A204.1 (cell line): ENCODE measurements around the gene IL4I1.

Experiments used
- FAIRE-seq: peaks from 2 replicates; lab custom pipeline; 2012; peaks lifted over from hg19 to GRCh38; lab: Jason Lieb, UNC

Gene IL4I1

DNA sequence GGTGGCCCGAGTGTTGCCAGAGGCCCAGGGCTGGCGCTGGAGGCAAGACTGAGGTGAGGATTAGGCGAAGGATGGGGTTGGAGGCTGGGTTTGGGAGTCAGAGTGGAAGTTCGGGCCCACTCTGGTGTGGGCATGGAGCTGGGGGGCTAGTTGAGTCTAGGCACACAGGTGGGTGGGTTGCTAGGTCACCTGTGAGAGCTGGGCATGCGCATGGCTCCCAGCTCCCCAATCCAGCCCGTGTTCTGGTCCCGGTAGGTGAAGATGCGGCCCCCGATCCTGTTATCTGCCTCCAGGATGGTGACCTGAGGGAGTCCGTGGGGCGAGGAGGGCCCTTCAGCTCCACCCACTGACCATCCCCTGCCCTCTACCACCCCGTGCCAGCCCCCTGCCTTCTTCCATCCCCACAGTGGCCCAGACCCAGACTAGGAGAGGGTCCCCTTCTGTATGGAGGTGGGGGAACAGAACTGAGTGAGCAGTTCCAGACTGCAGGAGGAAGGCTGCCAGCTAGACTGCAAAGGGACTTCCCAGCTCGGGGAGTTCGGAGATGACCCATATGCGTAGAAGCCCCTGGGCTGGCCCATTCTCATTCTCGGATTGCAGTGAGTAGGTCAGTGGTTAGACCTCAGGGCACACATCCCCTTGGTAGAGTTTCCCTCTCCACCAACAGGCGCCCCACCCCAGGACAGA is 1.7 kb downstream of the IL4I1 start:
- no peak for FAIRE-seq

DNA sequence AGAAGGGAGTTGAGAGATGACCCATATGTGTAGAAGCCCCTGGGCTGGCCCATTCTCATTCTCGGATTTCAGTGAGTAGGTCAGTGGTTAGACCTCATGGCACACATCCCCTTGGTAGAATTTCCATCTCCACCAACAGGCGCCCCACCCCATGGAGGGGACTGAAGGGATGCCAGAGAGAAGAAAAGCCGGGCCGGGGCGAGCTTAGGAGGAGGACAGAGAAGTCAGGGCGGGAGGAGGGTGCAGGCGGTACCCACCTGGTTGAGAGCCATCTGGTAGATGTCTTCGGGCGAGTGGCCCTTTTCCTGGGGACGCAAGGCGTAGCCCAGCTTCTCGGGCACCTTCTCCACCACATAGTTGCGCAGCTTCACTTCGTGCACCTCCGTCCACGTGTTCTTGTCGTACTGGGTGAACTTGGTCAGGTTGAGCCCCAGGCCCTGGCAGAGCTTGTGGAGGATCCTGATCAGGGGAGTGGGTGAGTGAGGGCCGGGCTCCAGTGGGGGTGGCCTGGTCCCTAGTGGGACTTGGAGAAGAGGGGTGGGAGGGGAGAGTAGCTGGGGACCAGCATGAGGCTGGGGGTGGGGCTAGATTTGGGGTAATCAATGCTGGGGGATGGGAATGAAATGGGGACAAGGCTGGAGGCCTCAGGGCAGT is 2.5 kb downstream of the IL4I1 start:
- FAIRE-seq: no peak

DNA sequence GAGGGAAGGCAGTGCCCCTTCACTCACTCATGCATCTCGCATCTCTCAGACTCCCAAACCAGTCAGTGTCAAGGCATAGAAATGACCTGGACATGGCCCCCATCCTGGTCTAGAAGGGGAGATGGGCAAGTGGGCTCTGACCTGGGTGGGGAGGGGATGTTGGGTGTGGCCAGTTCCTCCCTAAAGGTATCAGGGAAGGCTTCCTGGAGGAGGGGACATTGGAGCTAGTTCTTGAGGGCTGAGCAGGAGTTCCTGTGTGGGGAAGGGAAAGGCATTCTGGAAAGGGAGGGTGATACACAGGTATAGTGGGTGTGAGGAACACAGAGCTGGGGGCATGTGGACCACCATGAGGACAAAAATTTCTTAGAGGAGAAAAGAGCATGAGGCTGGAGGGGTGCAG is 4.0 kb downstream of the IL4I1 start:
- no peak for FAIRE-seq

GRCh38 chr19:49891393-49891792 is 5.3 kb downstream of the IL4I1 start:
- FAIRE-seq: no peak

DNA sequence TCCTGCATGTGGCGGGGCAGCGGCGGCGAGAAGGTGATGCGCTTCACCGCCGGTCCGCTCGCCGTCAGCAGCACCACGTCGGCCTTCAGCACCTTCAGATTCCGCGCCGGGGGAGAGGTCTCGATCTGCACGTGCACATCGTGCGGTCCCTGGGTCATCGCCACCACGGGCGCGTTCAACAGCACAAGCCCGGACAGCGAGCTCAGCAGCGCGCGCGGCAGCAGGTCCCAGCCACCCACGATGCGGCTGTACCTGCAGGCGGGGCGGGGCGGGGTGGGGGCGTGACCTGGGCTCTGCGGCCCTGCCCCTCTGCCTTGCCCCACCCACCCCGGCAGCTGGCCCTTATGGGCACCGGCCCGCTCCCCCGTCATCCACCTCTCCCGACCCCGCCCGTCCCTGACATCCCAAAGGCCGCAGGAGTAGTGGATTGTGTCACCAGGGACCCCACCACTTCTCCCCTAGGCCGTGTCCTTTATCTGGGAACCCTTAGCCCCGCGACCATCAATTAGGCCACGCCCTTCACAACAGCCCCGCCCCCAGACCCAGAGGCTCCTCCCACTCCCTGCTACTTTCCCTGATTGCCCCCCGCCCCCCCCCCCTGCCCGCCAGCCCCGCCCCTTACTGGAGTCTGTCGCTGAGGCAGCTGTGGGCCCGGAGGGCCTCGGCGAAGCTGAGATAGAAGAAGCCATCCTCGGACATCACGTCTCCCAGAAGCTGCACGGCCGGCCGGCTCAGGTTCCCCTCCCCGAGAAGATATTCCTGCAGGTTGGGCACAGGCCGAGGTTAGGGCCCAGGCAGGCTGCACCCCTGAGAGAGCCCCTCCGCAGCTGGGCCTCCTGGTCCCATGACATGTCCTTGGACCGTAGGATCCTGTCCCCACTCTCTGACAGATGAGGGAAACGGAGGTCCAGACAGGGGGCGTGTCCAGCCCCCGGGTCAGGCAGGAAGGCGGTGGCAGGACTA is 6.1 kb downstream of the IL4I1 start:
- FAIRE-seq: no peak

GRCh38 chr19:49889687-49890348 is 6.9 kb downstream of the IL4I1 start:
- FAIRE-seq: no peak

DNA sequence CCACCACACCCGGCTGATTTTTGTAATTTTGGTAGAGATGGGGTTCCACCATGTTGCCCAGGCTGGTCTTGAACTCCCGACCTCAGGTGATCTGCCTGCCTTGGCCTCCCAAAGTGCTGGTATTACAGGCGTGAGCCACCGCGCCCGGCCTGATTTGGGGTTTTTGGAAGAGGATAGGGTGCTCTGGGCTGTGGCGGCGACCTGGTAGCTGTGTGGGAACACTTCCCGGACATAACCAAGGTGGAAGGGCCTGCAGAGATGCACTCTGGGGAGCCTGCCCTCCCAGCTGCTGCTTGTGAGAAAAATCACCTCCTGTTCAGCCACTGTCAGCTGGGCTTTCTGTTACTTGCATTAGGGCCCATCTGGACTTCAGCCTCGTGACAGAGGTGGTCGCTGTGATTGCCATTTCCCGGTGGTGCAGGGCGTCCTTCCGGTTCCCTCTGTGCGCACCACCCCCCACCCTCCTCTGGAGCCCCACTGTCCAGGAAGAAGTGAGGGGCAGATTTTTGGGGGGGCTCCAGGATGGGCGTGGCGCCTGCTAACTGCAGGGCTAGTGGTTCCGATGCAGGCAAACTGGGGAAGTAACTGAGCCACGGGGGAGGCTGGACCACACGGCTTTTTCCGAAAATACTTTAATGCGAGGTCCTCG is 7.5 kb downstream of the IL4I1 start:
- FAIRE-seq: no peak

DNA sequence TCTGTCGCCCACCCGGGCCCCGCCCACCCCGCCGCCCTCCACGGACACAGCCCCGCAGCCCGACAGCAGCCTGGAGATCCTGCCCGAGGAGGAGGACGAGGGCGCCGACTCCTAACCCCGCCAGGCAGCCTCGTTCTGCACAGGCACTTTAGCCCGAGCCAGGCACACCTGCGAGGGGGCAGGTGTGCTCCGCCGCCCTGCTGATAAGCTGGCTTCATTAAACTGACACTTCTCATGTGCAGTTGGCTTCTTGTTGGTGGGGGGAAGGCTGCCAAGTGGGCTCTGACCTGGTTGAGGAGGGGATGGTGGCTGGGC is 8.2 kb downstream of the IL4I1 start:
- no peak for FAIRE-seq

DNA sequence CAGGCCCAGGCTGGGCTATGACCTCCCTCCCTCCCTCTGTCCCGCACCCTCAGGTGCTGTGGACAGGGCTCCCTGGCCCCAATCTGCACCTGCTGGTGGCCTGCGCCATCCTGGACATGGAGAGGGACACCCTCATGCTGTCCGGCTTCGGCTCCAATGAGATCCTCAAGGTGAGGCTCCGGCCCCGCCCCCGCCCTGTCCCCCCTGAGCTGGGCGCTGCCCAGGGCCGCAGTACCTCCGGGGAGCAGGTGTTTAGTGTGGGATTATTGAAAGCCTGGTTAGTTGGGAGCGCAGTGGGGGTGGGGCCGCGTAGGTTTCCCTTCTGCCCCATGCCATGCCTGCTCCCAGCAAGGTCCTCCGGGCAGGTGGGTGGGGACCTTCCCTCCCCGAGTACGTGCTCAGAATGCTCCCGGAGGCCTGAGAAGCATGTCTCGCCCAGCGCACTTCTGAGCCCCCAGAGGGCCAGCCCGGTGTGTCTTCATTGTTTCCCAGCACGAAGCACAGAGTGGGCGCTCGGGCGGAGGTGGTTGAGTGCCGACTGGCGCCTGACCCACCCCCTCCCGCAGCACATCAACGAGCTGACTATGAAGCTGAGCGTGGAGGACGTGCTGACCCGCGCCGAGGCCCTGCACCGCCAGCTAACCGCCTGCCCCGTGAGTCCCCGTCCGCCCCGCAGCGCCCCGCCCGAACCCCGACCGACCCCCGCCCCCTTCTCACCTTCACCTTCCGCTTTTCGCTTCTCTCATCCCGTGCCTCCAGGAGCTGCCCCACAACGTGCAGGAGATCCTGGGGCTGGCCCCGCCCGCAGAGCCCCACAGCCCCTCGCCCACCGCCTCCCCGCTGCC is 8.8 kb downstream of the IL4I1 start:
- no peak for FAIRE-seq

DNA sequence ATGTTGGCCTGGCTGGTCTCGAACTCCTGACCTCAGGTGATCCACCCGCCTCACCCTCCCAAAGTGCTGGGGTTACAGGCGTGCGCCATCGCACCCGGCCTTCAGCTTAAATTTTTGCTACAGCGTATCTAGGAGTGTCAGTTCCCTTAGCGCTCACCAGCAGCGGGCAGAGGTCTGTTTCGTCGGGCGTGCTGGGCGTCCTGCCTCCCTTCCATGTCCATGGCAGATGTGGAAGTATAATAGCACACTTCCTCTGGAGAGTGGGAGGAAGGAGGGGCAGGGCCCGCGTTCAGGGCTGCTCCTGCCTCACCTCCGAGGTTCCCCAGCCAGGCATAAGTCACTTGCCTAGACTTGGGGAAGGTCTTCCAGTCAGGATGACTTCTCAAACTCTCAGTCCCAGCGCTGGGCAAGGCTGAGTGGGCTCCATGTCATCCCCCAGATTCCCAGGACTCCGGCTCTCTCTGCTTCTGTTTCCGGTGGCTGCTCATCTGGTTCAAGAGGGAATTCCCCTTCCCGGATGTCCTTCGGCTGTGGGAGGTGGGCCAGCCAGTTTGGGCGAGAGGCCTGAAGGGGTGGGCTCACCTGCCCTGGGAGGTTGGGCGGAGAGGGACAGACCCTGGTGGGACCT is 9.5 kb downstream of the IL4I1 start:
- FAIRE-seq: no peak

- FAIRE-seq: no peak
These were observed 11.9 kb downstream of the IL4I1 start for GRCh38 chr19:49884760-49885159.

DNA sequence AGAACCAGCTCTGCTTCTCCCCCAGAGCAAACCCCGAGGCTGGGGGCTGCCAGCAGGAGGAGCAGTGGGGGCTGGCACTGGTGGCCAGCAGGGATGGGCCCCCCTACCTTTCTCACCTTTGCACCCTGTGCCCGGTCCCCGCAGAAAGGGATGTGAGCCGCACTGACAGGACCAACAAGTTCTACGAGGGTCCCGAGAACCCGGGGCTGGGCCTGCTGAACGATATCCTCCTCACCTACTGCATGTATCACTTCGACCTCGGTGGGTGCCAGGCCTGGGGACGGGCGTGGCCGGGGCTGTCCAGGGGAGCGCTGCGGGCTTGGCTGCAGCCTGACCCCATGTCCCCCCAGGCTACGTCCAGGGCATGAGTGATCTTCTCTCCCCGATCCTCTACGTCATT is 12.6 kb downstream of the IL4I1 start:
- no peak for FAIRE-seq

- FAIRE-seq: no peak
These were observed 13.6 kb downstream of the IL4I1 start for GRCh38 chr19:49883094-49883493.

DNA sequence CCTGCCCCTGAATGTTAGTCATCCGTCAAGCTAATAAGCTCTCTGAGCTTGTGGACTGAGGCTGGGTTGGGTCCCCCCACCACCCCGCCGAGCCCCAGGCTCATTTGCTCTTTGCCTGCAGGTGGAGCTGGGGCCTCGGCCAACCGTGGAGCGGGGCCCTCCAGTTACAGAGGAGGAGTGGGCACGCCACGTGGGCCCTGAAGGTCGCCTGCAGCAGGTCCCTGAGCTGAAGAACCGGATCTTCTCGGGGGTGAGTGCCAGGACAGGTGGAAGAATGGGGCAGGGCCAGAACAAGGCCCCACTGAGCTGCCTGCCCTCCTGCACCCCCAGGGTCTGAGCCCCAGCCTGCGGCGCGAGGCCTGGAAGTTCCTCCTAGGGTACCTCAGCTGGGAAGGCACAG is 14.0 kb downstream of the IL4I1 start:
- no peak for FAIRE-seq

GRCh38 chr19:49881672-49882394 is 14.9 kb downstream of the IL4I1 start:
- no peak for FAIRE-seq

GRCh38 chr19:49881186-49881585 is 15.5 kb downstream of the IL4I1 start:
- no peak for FAIRE-seq

DNA sequence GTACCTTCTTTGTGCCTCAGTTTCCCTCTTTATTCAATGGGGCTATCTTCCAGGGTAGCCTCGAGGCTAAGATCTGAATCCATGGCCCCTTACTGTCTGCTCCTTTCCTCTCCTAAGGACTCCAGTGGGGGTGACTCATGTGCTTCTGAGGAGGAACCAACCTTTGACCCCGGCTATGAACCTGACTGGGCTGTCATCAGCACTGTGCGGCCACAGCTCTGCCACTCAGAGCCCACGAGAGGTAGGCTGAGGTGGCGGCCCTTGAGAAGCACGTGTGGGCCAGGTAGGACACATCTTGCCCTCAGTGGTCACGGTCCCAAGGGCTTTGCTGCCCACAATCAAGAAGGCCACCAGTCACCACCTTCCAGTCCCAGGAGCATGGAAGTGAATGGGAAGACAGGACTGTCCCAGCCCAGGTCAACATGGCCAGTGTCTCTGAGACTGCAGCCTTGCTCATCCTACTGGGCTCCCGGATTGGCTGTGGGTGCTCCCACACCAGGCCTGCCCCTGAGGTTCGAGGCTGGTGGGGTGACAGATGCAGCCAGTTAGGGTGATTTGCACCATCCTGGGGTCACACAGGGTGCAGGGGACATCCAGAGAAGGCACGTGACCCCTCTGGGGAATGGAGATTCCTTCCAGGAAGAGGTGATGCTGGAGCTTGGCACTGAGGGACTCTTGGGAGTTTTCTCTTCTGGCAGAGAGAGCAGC is 16.4 kb downstream of the IL4I1 start:
- no peak for FAIRE-seq

DNA sequence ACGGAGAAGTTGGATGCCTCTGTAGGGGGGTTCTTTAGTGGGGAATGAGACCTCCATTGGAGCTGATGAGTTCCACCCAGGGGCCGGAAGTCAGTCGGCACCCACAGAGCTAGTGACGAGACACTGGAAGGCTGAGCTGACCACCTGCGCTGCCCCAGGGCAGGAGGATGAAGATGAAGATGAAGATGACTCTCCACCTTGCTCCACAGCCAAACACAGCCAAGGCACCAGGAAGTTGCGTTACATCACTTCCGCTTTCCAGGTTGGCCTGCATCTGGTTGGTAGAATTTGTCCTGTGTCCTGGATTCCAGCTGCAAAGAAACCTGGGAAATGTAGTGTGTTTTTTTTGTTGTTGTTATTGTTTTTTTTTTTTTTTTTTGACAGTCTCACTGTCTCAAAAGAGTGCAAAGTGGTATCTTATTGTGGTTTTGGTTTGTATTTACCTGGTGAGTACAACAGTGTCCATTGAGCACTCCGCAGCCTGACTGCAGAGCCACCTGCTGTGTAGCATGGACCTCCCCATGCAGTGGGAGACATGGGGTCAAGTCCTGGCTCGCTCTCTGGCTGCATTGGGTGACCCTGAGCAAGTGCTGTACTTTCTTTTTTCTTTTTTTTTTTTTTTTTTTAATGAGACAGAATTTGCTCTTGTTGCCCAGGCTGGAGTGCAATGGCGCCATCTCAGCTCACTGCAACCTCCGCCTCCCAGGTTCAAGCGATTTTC is 17.3 kb downstream of the IL4I1 start:
- FAIRE-seq: no peak

DNA sequence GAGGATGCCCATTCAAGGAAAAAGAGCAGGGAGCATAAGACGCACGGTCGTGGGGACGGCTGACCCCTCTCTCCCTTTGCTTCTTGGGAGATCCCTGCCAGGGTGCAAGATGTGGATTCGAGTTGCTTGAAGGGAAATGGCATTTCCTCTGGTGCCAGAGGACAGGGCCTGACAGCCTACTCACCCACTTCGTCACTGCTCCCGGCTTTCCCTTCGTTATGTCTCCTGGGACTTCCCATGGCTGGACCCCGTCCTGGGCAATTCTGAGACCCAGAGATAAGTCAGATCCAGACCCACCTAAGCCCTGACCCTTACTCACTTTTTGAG is 18.0 kb downstream of the IL4I1 start:
- no peak for FAIRE-seq
